Testis (tissue), 5 donors: Measurements from ENCODE around the gene NAPG. TPM values are rescaled to one million over a fixed set of nuclear protein-coding genes. Genes with fewer than 3 reads are reported as not detected.

Source experiments
- DNase-seq: peaks from one replicate; pipeline ENCODE4 v3.0.0-alpha.2; 2019
- H3K27ac ChIP-seq, 2 donors: fragments of 200-600 bp; sonication (generic); one replicate each; pipeline ENCODE4 v1.5.1; 2019
- H3K27me3 ChIP-seq: fragments of 200-600 bp; sonication (generic); one replicate; pipeline ENCODE4 v1.5.1; 2019
- H3K36me3 ChIP-seq: fragments of 200-600 bp; sonication (generic); one replicate; pipeline ENCODE4 v1.5.1; 2017; ENCODE audit warnings: low read depth; ENCODE audit errors: missing control alignments
- H3K4me1 ChIP-seq: fragments of 200-600 bp; sonication (generic); one replicate; pipeline ENCODE4 v1.5.1; 2019
- H3K4me3 ChIP-seq, 2 donors: fragments of 200-600 bp; sonication (generic); one replicate each; pipeline ENCODE4 v1.5.1; 2017 to 2019
- H3K9me3 ChIP-seq: fragments of 200-600 bp; sonication (generic); one replicate; pipeline ENCODE4 v1.5.1; 2017
- CTCF ChIP-seq, 3 experiments: fragments of 450-650 bp in 2 of 3; fragments of 200-600 bp in 1 of 3; sonication (generic) in 1 of 3; IDR thresholded peaks; one replicate each; pipeline ENCODE4 v1.5.1; 2016 to 2019; ENCODE audit warnings: antibody characterized with exemption in 3 of 3, mild to moderate bottlenecking in 2 of 3, moderate library complexity in 1 of 3
- POLR2A ChIP-seq: fragments of 450-650 bp; IDR thresholded peaks from one replicate; pipeline ENCODE4 v1.6.1; 2017; ENCODE audit warnings: antibody characterized with exemption, mild to moderate bottlenecking, moderate library complexity
- WGBS, 2 donors: methylation state at CpG; one replicate each; pipeline ENCODE4 v1.1.5; 2018; 5-methylcytosine and 5-hydroxymethylcytosine counted together
- intact Hi-C: fragments of 100-400 bp; cut with DNase I; formaldehyde crosslinking; loops from one replicate; pipeline ENCODE4 v1.15.1; 2023; ENCODE audit warnings: low total_unique reads
- long read RNA-seq, 2 donors: transcript quantifications; one replicate each; lab custom pipeline, GENCODE V29; 2026
- polyA plus RNA-seq: library from polyadenylated mRNA; stranded (reverse); fragments of 350-450 nt; fragmentation: Illumina TruSeq; extraction: RNeasy Lipid Tissue Mini Kit (QIAGEN cat#74804); gene quantifications from one replicate; pipeline ENCODE4 v1.2.3, GENCODE V29; 2014; ENCODE audit warnings: low read depth, low replicate concordance; ENCODE audit not compliant: insufficient read depth
- total RNA-seq, 2 donors: library from RNA; depleted of rRNA; stranded (reverse); fragments of >200 nt; gene quantifications; one replicate each; pipeline ENCODE4 v1.2.3, GENCODE V29; 2016

The NAPG gene
- total RNA-seq (10 to 100 TPM; 33.5 to 40.3 TPM), polyA plus RNA-seq (19.5 TPM)
- long read RNA-seq, donor 1, partial matches to known transcripts: 0 of 5 reads
- long read RNA-seq, donor 1, other reads (novel, unspliced or antisense): 5 of 5 reads
- long read RNA-seq, donor 2, partial matches to known transcripts: 0 of 1 reads
- long read RNA-seq, donor 2, other reads (novel, unspliced or antisense): 0 of 1 reads

- no peak for TF ChIP-seq POLR2A
- TF ChIP-seq CTCF (IDR thresholded peaks at IDR 0.05): peak in 1 of 3 experiments; percentile 22
- H3K36me3 ChIP-seq: no peaks in the 10 kb centered on the region
- H3K4me3 ChIP-seq: peak within 1 kb of the TSS; percentile 93 to 99
- WGBS, 2 donors: 0 to 1% methylated on average over 21 to 53 of the region's 68 CpGs
- H3K4me1 ChIP-seq: peaks cover 4% of the 10 kb centered on the region
- no peaks in the 10 kb centered on the region for H3K9me3 ChIP-seq
- DNase-seq: peak; percentile 90
- no peaks in the 10 kb centered on the region for H3K27me3 ChIP-seq
- peak within 1 kb of the TSS; percentile 83 to 95 for H3K27ac ChIP-seq
- intact Hi-C loops: loop anchor here (10.0 kb wide), 1 partner anchor 551 kb away; no protein-coding TSS in a partner anchor
Observed at GRCh38 chr18:10525697-10526560, at the start of gene NAPG. NAPG (plus strand) TSS chr18:10526027; CDS start chr18:10526103, 76 bp downstream.

GRCh38 chr18:10476338-10476791 lies 49.5 kb upstream of the NAPG start:
- intact Hi-C loops: no loop called here
- H3K27me3 ChIP-seq: no peaks in the 10 kb centered on the region
- TF ChIP-seq POLR2A (no peak), CTCF (IDR thresholded peaks at IDR 0.05) (no peak)
- WGBS, 2 donors: 30 to 42% methylated on average over 9 of the region's 9 CpGs
- no peak for DNase-seq
- peaks cover 20% of the 10 kb centered on the region for H3K4me1 ChIP-seq
- no peaks in the 10 kb centered on the region for H3K36me3 ChIP-seq
- no peaks in the 10 kb centered on the region for H3K9me3 ChIP-seq
- no peak overlapping the region for H3K4me3 ChIP-seq
- H3K27ac ChIP-seq: peak overlapping the region in 1 of 2 donors; percentile 42

DNA sequence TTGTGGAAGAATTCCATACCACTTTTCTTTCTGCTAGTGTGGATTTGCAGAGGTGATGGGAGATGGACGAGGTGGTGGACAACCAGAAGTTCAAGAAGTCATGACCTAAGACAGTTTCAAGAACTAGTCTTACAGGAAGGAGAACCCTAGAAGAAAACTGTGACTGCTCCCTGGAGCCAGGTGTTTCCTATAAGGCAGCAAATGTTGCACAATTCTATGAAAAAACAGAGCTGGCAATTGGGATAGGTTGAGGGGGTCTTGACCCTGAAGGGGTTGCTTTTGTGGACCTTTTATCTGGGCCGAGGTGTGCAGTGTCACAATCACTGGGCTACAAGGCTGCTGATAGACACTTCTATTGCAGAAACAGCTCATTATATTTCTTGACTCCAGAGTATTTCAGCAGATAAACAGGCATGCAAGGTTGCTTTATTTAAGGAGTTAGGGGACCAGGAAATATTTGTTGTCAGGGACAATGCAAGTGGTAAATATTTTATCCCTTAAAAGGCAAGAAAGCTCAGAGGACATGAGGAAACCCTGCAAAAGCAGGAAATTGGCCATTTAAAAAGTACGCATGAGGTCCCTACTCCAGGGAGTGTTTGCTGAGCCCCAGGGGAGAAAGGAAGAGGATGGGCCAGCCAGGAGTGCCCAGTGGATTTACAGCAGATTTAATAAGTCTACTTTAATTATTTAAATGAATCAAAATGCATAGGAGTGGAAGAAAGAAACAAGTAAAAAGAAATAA lies 48.5 kb upstream of the NAPG start:
- no peak for DNase-seq
- Histone ChIP-seq H3K9me3 (no peaks in the 10 kb centered on the region), H3K27me3 (no peaks in the 10 kb centered on the region), H3K36me3 (no peaks in the 10 kb centered on the region), H3K27ac (peak overlapping the region in 1 of 2 donors; percentile 42), H3K4me3 (no peak overlapping the region), H3K4me1 (peaks cover 21% of the 10 kb centered on the region)
- intact Hi-C loops: no loop called here
- TF ChIP-seq POLR2A: no peak
- no peak for TF ChIP-seq CTCF (IDR thresholded peaks at IDR 0.05)
- WGBS, 2 donors: 39 to 50% methylated on average over 3 of the region's 3 CpGs

DNA sequence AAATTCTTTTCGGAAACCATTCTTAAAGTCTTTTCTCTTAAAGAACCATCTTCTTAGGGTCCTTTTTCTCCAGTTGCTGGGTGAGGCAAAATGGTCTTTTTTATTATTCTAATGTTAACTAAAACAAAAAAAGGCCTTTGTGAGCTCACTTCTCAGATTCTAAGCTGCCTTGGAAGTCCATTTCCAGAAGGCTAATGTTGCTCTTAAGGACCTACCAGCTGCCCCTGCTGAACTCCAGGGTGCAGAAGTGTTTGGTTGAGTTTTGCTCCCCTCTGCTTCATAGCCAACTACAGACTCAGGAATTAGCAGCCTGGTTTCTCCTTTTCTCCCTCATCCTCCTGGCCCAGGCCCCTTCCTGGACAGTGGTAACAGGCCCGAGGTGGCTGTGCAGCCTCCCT lies 48.0 kb upstream of the NAPG start:
- Histone ChIP-seq H3K9me3 (no peaks in the 10 kb centered on the region), H3K27ac (no peak overlapping the region), H3K4me3 (no peak overlapping the region), H3K4me1 (peaks cover 26% of the 10 kb centered on the region), H3K36me3 (no peaks in the 10 kb centered on the region), H3K27me3 (no peaks in the 10 kb centered on the region)
- no peak for DNase-seq
- no peak for TF ChIP-seq POLR2A
- TF ChIP-seq CTCF (IDR thresholded peaks at IDR 0.05): no peak
- WGBS, 2 donors: 77 to 96% methylated on average over 2 of the region's 2 CpGs
- intact Hi-C loops: no loop called here
